ENCODE data around the gene JPT1.

DNA sequence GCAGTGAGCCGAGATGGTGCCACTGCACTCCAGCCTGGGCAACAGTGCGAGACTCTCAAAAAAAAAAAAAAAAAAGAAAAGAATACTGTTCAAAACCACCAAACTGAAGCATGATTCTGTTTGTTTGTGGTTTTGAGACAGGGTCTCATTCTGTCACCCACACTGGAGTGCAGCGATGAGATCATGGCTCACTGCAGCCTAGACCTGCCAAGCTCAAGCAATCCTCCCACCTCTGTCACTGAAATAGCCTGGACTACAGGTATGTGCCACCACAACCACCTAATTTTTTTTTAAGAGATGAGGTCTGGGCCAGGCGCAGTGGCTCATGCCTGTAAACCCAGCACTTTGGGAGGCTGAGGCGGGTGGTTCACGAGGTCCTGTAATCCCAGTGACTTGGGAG lies 24.1 kb upstream of the JPT1 start:
- no peak for TF ChIP-seq GATA3 (IDR thresholded peaks at IDR 0.05; ENCODE audit: low read depth, low read length)
- no peak for TF ChIP-seq GATA2 (IDR thresholded peaks at IDR 0.05; ENCODE audit: low read depth, low read length)

All from SH-SY5Y (cell line).